Epithelial cell of esophagus (primary cell): Measurements from ENCODE around the gene STAT4.

Experiments used
- DNase-seq: peaks from one replicate; pipeline ENCODE4 v3.0.0; 2010; ENCODE audit warnings: low read depth
- H3K4me3 ChIP-seq: 2 replicates; pipeline ENCODE4 v1.5.1; 2011; ENCODE audit warnings: mild to moderate bottlenecking, low read length, control low read depth
- TF ChIP-seq, protein P1 (sequence below): IDR thresholded peaks from 2 replicates; pipeline ENCODE4 v1.5.1; 2011; ENCODE audit warnings: low read depth, mild to moderate bottlenecking, low read length, control low read depth, inconsistent platforms; ENCODE audit not compliant: insufficient read depth; ENCODE audit errors: missing control alignments

The STAT4 gene

DNA sequence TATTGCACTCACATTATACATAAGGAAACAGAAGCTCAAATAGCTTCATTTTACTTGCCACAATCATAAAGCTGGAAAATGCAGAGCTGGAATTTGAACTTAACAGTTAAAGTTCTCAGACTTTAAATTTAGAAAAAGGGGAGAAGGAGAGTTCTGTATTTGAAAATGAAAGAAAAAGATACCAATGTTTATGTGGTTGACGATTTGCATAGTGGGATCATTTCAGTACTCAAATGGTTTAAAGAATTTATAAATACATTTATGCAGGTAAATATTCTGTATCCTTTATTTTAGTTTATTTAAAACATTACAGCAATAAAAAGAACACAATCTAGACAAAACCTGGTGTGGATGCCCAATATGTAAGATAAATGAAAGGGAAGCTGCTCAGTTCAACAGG is 25.5 kb upstream of the STAT4 start:
- DNase-seq = no peak
- no peak overlapping the region for H3K4me3 ChIP-seq
- TF ChIP-seq, protein P1, sequence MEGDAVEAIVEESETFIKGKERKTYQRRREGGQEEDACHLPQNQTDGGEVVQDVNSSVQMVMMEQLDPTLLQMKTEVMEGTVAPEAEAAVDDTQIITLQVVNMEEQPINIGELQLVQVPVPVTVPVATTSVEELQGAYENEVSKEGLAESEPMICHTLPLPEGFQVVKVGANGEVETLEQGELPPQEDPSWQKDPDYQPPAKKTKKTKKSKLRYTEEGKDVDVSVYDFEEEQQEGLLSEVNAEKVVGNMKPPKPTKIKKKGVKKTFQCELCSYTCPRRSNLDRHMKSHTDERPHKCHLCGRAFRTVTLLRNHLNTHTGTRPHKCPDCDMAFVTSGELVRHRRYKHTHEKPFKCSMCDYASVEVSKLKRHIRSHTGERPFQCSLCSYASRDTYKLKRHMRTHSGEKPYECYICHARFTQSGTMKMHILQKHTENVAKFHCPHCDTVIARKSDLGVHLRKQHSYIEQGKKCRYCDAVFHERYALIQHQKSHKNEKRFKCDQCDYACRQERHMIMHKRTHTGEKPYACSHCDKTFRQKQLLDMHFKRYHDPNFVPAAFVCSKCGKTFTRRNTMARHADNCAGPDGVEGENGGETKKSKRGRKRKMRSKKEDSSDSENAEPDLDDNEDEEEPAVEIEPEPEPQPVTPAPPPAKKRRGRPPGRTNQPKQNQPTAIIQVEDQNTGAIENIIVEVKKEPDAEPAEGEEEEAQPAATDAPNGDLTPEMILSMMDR = no peak

DNA sequence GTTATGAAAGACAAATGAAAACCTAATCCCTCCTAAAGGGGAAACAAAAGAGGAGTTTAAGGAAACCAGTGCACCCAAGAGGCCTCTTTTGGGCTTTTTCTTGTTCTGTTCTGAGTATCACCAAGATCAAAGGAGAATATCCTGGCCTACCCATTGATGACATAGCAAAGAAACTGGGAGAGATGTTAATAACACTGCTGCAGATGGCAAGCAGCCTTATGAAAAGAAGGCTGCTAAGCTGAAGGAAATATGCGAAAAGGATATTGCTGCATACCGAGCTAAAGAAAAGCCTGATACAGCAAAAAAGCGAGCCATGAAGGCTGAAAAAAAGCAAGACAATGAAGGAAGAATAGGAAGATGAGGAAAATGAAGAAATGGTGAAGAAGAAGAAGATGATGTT is 23.6 kb upstream of the STAT4 start:
- DNase-seq = no peak
- H3K4me3 ChIP-seq = no peak overlapping the region
- TF ChIP-seq, protein P1 = no peak

DNA sequence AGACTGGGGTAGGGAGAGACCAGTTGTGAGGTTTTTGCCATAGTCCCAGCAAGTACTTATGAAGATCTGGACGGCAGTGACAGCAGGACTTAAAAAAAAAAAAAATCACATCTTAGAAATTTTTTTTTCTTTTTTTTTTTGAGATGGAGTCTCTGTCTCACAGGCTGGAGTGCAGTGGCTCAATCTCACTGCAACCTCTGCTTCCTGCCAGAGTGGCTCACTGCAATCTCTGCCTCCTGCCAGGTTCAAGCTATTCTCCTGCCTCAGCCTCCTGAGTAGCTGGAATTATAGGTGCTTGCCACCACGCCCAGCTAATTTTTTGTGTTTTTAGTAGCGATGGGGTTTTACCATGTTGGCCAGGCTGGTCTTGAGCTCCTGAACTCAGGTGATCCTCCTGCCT is 22.4 kb upstream of the STAT4 start:
- TF ChIP-seq, protein P1 = no peak
- peak; percentile 18 for DNase-seq
- no peak overlapping the region for H3K4me3 ChIP-seq

DNA sequence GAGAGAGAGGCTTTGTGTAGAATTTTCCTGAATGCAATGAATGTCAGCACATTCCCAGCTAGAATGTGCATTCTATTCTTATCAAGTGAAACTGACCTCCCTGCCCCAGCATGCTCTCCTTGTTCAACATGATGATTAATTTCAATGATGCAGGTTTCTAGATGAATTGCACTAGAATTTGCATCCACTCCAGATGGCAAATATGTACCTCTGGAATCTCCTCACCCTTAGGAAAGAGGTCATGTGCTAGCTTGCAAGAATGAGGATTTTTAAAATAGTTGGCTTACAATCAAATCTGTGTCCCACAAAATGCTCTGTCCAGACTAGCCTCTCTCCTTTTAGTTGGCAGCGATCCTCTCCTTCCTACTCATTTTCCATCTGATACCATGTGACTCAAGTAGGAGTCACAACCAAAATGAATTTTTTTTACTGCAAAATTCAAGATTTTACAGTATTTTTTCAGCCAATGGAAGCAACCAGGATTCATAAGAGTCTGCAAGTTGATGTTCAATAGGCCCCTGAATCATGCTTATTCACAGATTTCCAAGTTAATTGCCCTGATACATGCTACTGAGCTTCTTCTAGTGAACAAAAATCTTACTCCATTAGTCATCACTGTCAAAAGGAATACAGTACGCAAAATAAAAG is 21.0 kb upstream of the STAT4 start:
- H3K4me3 ChIP-seq = no peak overlapping the region
- DNase-seq = peak; percentile 98

DNA sequence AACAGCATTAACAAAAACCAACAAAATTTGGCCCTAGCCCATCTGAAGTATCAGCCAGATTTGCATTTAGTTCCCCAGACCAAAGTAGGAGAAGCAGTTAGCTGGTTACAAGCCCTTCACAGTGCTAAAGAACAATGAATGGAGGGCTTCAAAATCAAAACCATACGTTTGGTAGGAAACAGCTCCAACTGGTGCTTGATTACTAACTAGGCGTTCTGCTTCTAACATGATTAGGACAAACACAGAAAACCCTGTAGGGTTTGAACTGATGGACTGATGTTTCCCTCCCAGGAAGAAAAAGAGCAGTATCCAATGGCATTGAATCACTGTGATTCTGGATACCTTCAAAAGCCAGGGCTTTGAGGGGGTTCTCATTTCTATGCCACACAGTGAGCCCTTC is 20.5 kb upstream of the STAT4 start:
- no peak overlapping the region for H3K4me3 ChIP-seq
- no peak for DNase-seq
- TF ChIP-seq, protein P1 = no peak

More for the DNA sequence above, 21.0 kb upstream of the STAT4 start:
- TF ChIP-seq, protein P1 = no peak

DNA sequence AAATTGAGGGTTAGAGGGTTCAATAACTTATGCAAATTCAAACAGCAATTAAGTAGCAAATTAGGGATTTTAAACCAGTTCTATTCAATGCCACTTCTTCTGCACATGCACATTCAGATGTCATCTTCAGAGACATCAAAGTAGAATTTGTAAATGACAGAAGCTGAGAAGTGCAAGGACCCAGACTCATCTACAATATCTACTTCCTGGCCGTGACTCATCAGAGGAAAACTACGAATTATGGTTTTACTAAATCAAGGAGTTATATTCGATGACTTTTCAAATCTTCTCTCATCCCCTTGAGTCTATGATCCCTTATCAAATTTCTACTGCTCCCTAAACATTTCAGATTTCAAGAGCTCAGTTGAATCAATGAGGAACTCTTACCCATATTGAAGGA is 20.0 kb upstream of the STAT4 start:
- H3K4me3 ChIP-seq = no peak overlapping the region
- peak; percentile 53 for DNase-seq
- TF ChIP-seq, protein P1 = no peak

DNA sequence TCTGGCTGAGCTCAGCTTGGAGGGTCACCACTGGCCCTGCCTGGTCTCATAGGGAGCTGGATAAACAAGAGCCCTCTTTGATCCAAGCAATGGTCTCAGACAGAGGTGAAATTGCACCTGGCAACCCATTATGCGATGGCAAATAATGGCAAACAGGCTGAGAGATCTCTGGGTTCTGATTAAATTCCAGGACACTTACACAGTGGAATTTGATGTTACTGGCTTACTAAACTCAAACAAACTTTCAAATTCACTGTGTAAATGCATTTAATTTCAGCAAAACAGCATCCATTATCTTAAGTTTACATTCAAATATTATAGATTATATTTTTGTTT is 19.5 kb upstream of the STAT4 start:
- H3K4me3 ChIP-seq = no peak overlapping the region
- peak; percentile 62 for DNase-seq
- TF ChIP-seq, protein P1 = no peak
